Sigmoid colon (tissue), 4 donors: ENCODE measurements around the gene MROH2A.

Source experiments
- CTCF ChIP-seq, 4 experiments: fragments of 450-650 bp in 3 of 4; fragments of 200-600 bp in 1 of 4; IDR thresholded peaks; one replicate each; pipeline ENCODE4 v1.5.1; 2016 to 2019; ENCODE audit warnings: antibody characterized with exemption in 4 of 4, mild to moderate bottlenecking in 3 of 4, moderate library complexity in 2 of 4
- EP300 ChIP-seq, 4 donors: sonication (generic); formaldehyde crosslinking; IDR thresholded peaks; one replicate each; pipeline ENCODE4 v1.6.1; 2017; ENCODE audit warnings: antibody characterized with exemption in 4 of 4
- POLR2A ChIP-seq, 2 donors: fragments of 450-650 bp; IDR thresholded peaks; one replicate each; pipeline ENCODE4 v1.6.1; 2016; ENCODE audit warnings: antibody characterized with exemption in 2 of 2, mild to moderate bottlenecking in 2 of 2, moderate library complexity in 2 of 2

- TF ChIP-seq POLR2A (IDR thresholded peaks at IDR 0.05) (no peak), CTCF (IDR thresholded peaks at IDR 0.05) (no peak), EP300 (IDR thresholded peaks at IDR 0.05) (no peak)
Measured at GRCh38 chr2:233819884-233820773, 42.0 kb downstream of the MROH2A start.
